WI38 (cell line): ENCODE measurements around the gene C15orf40.
"Not testable (repeated sequence)": the region's sequence is repeated elsewhere in the genome, so short reads cannot be mapped to it uniquely, and the experiment has no call there.

Experiments
- H3K4me3 ChIP-seq: 2 replicates; pipeline ENCODE4 v1.5.1; 2011; ENCODE audit warnings: low read depth, mild to moderate bottlenecking, control low read depth, low read length
- TF ChIP-seq, protein P1 (sequence below): IDR thresholded peaks from 2 replicates; pipeline ENCODE4 v1.5.1; 2012; ENCODE audit warnings: low read depth, mild to moderate bottlenecking, control low read depth, low read length

The C15orf40 gene

GRCh38 chr15:82943176-82943575 lies 68.3 kb downstream of the C15orf40 start:
- TF ChIP-seq, protein P1, sequence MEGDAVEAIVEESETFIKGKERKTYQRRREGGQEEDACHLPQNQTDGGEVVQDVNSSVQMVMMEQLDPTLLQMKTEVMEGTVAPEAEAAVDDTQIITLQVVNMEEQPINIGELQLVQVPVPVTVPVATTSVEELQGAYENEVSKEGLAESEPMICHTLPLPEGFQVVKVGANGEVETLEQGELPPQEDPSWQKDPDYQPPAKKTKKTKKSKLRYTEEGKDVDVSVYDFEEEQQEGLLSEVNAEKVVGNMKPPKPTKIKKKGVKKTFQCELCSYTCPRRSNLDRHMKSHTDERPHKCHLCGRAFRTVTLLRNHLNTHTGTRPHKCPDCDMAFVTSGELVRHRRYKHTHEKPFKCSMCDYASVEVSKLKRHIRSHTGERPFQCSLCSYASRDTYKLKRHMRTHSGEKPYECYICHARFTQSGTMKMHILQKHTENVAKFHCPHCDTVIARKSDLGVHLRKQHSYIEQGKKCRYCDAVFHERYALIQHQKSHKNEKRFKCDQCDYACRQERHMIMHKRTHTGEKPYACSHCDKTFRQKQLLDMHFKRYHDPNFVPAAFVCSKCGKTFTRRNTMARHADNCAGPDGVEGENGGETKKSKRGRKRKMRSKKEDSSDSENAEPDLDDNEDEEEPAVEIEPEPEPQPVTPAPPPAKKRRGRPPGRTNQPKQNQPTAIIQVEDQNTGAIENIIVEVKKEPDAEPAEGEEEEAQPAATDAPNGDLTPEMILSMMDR, result no peak
- H3K4me3 ChIP-seq, result no peak overlapping the region

GRCh38 chr15:82942691-82943090 lies 68.7 kb downstream of the C15orf40 start:
- TF ChIP-seq, protein P1, result no peak
- H3K4me3 ChIP-seq, result no peak overlapping the region

DNA sequence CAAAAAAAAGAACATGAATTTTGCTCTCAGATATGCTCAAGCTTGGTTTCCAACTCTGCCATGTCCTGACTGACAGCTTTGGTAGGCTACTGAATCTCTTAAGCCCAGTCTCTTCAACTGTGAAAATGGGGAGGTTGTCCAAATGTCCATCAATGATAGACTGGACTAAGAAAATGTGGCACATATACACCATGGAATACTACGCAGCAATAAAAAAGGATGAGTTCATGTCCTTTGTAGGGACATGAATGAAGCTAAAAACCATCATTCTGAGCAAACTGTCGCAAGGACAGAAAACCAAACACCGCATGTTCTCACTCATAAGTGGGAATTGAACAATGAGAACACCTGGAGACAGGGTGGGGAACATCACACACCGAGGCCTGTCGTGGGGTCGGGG lies 71.8 kb downstream of the C15orf40 start:
- H3K4me3 ChIP-seq, result not testable (repeated sequence)
